Kidney (tissue), 22 donors: ENCODE data around the gene FAM89B. TPM values are rescaled to one million over a fixed set of nuclear protein-coding genes. Genes with fewer than 3 reads are reported as not detected.
"Not testable (repeated sequence)": the region's sequence is repeated elsewhere in the genome, so short reads cannot be mapped to it uniquely, and the experiment has no call there.

ENCODE experiments used
- DNase-seq, 5 donors: peaks; one replicate each; pipeline ENCODE4 v3.0.0-alpha.2; 2013 to 2020
- FAIRE-seq: peaks from 2 replicates; lab custom pipeline; 2012; peaks lifted over from hg19 to GRCh38; lab: Jason Lieb, UNC
- H3K27ac ChIP-seq, 2 donors: one replicate each; pipeline ENCODE4 v1.7.0; 2013; ENCODE audit warnings: low read depth in 2 of 2, low read length in 2 of 2, inconsistent platforms in 1 of 2
- H3K27me3 ChIP-seq: one replicate; pipeline ENCODE4 v1.7.1; 2013; ENCODE audit warnings: low read length, inconsistent platforms; ENCODE audit not compliant: control insufficient read depth, insufficient read depth
- H3K36me3 ChIP-seq, 3 donors: one replicate each; pipeline versions ENCODE4 v1.7.0 to v1.7.1; 2013; ENCODE audit warnings: low read length in 3 of 3, control low read depth in 1 of 3, inconsistent platforms in 1 of 3; ENCODE audit not compliant: insufficient read depth in 3 of 3, control insufficient read depth in 2 of 3
- H3K4me1 ChIP-seq, 3 donors: one replicate each; pipeline versions ENCODE4 v1.7.0 to v1.7.1; 2013; ENCODE audit warnings: low read length in 3 of 3, inconsistent platforms in 1 of 3, low read depth in 1 of 3; ENCODE audit not compliant: control insufficient read depth in 2 of 3, insufficient read depth in 2 of 3
- H3K4me3 ChIP-seq, 3 donors: one replicate each; pipeline versions ENCODE4 v1.7.0 to v1.8.1; 2013; ENCODE audit warnings: low read length in 3 of 3, control low read depth in 1 of 3, inconsistent platforms in 1 of 3
- H3K9ac ChIP-seq, 3 donors: one replicate each; pipeline versions ENCODE4 v1.7.0 to v1.7.1; 2013; ENCODE audit warnings: low read length in 3 of 3, control low read depth in 1 of 3, inconsistent platforms in 1 of 3
- H3K9me3 ChIP-seq, 3 donors: one replicate each; pipeline versions ENCODE4 v1.7.0 to v1.7.1; 2013; ENCODE audit warnings: low read length in 3 of 3, control low read depth in 1 of 3, inconsistent platforms in 1 of 3; ENCODE audit not compliant: control insufficient read depth in 2 of 3, insufficient read depth in 1 of 3
- CTCF ChIP-seq: IDR thresholded peaks from 3 replicates; pipeline ENCODE4 v1.5.1; 2012; ENCODE audit warnings: mild to moderate bottlenecking, moderate library complexity, borderline replicate concordance; ENCODE audit not compliant: insufficient read depth; ENCODE audit errors: extremely low read depth
- intact Hi-C: fragments of 100-400 bp; cut with DNase I; formaldehyde crosslinking; loops from one replicate; pipeline ENCODE4 v1.11.1; 2022
- long read RNA-seq, 10 donors: library from polyadenylated mRNA in 1 of 10; unstranded in 1 of 10; transcript quantifications; one replicate each; pipeline ENCODE4 v2.0.0 and lab custom pipeline, GENCODE V29; 2021 to 2026
- polyA plus RNA-seq: library from polyadenylated mRNA; stranded (reverse); fragments of 350-450 nt; fragmentation: Illumina TruSeq; extraction: RNeasy Lipid Tissue Mini Kit (QIAGEN cat#74804); gene quantifications from one replicate; pipeline ENCODE4 v1.2.3, GENCODE V29; 2014; ENCODE audit warnings: low read depth, low replicate concordance; ENCODE audit not compliant: insufficient read depth
- total RNA-seq: library from RNA; stranded (reverse); fragmentation: NEBNext Ultra II Directional; extraction: Animal tissue kit (Norgen Biotek cat#: 25700); gene quantifications from one replicate; pipeline ENCODE4 v1.2.1, GENCODE V29; 2021
- donor health status: control.
- donor health status: control.
- donor health status: control.
- donor health status: control.
- donor health status: control.
- donor health status: DM: yes; HTN: yes; CAD: no.
- donor health status: Normal renal cell carcinoma (clear cell type).

FAM89B gene
- total RNA-seq = 36.7 TPM
- polyA plus RNA-seq = 33.5 TPM
- long read RNA-seq, donor 1, transcript FAM89B-202 (2 exons, 1,337 nt) = minor isoform, 8 of 28 reads
- long read RNA-seq, donor 1, transcript FAM89B-203 (2 exons, 1,263 nt) = major isoform, 19 of 28 reads
- long read RNA-seq, donor 1, partial matches to known transcripts = 0 of 28 reads
- long read RNA-seq, donor 1, other reads (novel, unspliced or antisense) = 0 of 28 reads
- long read RNA-seq, donor 2, transcript FAM89B-202 (2 exons, 1,337 nt) = minor isoform, 11 of 35 reads
- long read RNA-seq, donor 2, transcript FAM89B-203 (2 exons, 1,263 nt) = major isoform, 12 of 35 reads
- long read RNA-seq, donor 2, partial matches to known transcripts = 10 of 35 reads
- long read RNA-seq, donor 2, other reads (novel, unspliced or antisense) = 0 of 35 reads
- long read RNA-seq, donor 3, transcript FAM89B-203 (2 exons, 1,263 nt) = major isoform, 23 of 37 reads
- long read RNA-seq, donor 3, transcript FAM89B-202 (2 exons, 1,337 nt) = minor isoform, 11 of 37 reads
- long read RNA-seq, donor 3, partial matches to known transcripts = 0 of 37 reads
- long read RNA-seq, donor 3, other reads (novel, unspliced or antisense) = 0 of 37 reads
- long read RNA-seq, donor 4, transcript FAM89B-202 (2 exons, 1,337 nt) = minor isoform, 14 of 32 reads
- long read RNA-seq, donor 4, transcript FAM89B-203 (2 exons, 1,263 nt) = major isoform, 17 of 32 reads
- long read RNA-seq, donor 4, partial matches to known transcripts = 0 of 32 reads
- long read RNA-seq, donor 4, other reads (novel, unspliced or antisense) = 0 of 32 reads
- long read RNA-seq, donor 5, partial matches to known transcripts = 0 of 3 reads
- long read RNA-seq, donor 5, other reads (novel, unspliced or antisense) = 0 of 3 reads
- long read RNA-seq, donor 6, transcript FAM89B-203 (2 exons, 1,263 nt) = major isoform, 21 of 38 reads
- long read RNA-seq, donor 6, transcript FAM89B-202 (2 exons, 1,337 nt) = minor isoform, 14 of 38 reads
- long read RNA-seq, donor 6, partial matches to known transcripts = 0 of 38 reads
- long read RNA-seq, donor 6, other reads (novel, unspliced or antisense) = 0 of 38 reads
- long read RNA-seq, donor 7, transcript FAM89B-202 (2 exons, 1,337 nt) = minor isoform, 8 of 29 reads
- long read RNA-seq, donor 7, transcript FAM89B-203 (2 exons, 1,263 nt) = major isoform, 18 of 29 reads
- long read RNA-seq, donor 7, partial matches to known transcripts = 0 of 29 reads
- long read RNA-seq, donor 7, other reads (novel, unspliced or antisense) = 0 of 29 reads
- long read RNA-seq, donor 8, transcript FAM89B-203 (2 exons, 1,263 nt) = major isoform, 24 of 43 reads
- long read RNA-seq, donor 8, transcript FAM89B-202 (2 exons, 1,337 nt) = minor isoform, 17 of 43 reads
- long read RNA-seq, donor 8, partial matches to known transcripts = 0 of 43 reads
- long read RNA-seq, donor 8, other reads (novel, unspliced or antisense) = 0 of 43 reads
- long read RNA-seq, donor 9, transcript FAM89B-203 (2 exons, 1,263 nt) = major isoform, 15 of 41 reads
- long read RNA-seq, donor 9, transcript FAM89B-202 (2 exons, 1,337 nt) = minor isoform, 10 of 41 reads
- long read RNA-seq, donor 9, partial matches to known transcripts = 15 of 41 reads
- long read RNA-seq, donor 9, other reads (novel, unspliced or antisense) = 0 of 41 reads
- long read RNA-seq, donor 10, transcript FAM89B-202 (2 exons, 1,337 nt) = major isoform, 12 of 23 reads
- long read RNA-seq, donor 10, transcript FAM89B-203 (2 exons, 1,263 nt) = minor isoform, 11 of 23 reads
- long read RNA-seq, donor 10, partial matches to known transcripts = 0 of 23 reads
- long read RNA-seq, donor 10, other reads (novel, unspliced or antisense) = 0 of 23 reads

- TF ChIP-seq CTCF = no peak
- peak within 1 kb of the TSS; percentile 58 to 90 (median 76) for H3K4me3 ChIP-seq
- intact Hi-C loops = no loop called here
- H3K4me1 ChIP-seq = peaks cover 3 to 50% (median 32%) of the 10 kb centered on the region in 3 donors
- DNase-seq (peak; percentile 94 to 97 (median 95)), FAIRE-seq (no peak)
- H3K27me3 ChIP-seq = no peaks in the 10 kb centered on the region
- peak within 1 kb of the TSS; percentile 32 to 77 for H3K27ac ChIP-seq
- peaks cover 0 to 2% (median 2%) of the 10 kb centered on the region in 3 donors for H3K36me3 ChIP-seq
- peak within 1 kb of the TSS in 2 of 3 donors; percentile 65 to 94 for H3K9ac ChIP-seq
- no peaks in the 10 kb centered on the region for H3K9me3 ChIP-seq
These were observed at the start of gene FAM89B for GRCh38 chr11:65572356-65573051. FAM89B (plus strand) TSS chr11:65572538; CDS start chr11:65572670, 132 bp downstream.

GRCh38 chr11:65522718-65523630 is 49.4 kb upstream of the FAM89B start:
- H3K36me3 ChIP-seq, H3K9ac ChIP-seq, intact Hi-C loops, H3K9me3 ChIP-seq, H3K27me3 ChIP-seq, FAIRE-seq, H3K27ac ChIP-seq: not testable (repeated sequence)
- peak overlapping the region in 1 of 3 donors; percentile 23 for H3K4me3 ChIP-seq
- H3K4me1 ChIP-seq = peaks cover 0 to 24% (median 16%) of the 10 kb centered on the region in 3 donors
- DNase-seq = peak in 3 of 5 donors; percentile 34 to 41 (median 35)

- peak overlapping the region; percentile 55 to 76 for H3K27ac ChIP-seq
- FAIRE-seq, H3K27me3 ChIP-seq, H3K9me3 ChIP-seq, intact Hi-C loops, H3K9ac ChIP-seq, H3K36me3 ChIP-seq, H3K4me3 ChIP-seq: not testable (repeated sequence)
- H3K4me1 ChIP-seq = peaks cover 0 to 24% (median 16%) of the 10 kb centered on the region in 3 donors
- DNase-seq = peak in 1 of 5 donors; percentile 51
These were observed 48.7 kb upstream of the FAM89B start for GRCh38 chr11:65523631-65523968.
